Fibroblast of skin of scalp (primary cell): Measurements from ENCODE around the gene KRAS.

Source experiments
- DNase-seq: peaks from one replicate; pipeline ENCODE4 v3.0.0-alpha.2; 2013

Gene KRAS

DNA sequence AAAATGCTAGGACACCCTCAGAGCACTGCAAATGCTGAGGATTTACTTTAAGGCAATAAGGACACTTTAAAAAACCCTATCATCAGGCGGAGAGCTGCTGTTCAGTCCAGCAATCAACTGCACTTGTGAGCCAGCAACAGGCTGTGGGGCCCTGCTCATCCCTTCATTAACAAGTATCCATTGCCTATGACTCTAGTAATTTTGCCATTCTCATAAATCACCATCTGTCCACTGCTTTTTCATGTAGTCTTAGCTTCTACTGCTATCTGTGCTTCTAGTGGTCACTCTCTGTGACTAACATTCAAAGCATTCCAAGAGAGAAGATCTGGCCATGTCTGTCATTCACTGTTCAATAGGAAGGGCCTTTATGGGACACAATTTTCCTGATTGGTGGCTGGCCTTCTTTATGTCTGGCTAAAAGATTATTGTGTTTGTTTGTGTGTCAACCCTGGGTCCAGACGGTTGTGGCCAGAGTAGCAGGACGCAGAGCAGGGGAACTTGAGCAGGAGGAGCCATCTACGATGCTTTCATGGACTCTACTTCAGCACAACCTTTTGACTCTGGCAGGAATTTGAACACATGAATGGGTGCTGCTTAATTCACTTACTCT lies 3.6 kb upstream of the KRAS start:
- DNase-seq, result peak; percentile 51

DNA sequence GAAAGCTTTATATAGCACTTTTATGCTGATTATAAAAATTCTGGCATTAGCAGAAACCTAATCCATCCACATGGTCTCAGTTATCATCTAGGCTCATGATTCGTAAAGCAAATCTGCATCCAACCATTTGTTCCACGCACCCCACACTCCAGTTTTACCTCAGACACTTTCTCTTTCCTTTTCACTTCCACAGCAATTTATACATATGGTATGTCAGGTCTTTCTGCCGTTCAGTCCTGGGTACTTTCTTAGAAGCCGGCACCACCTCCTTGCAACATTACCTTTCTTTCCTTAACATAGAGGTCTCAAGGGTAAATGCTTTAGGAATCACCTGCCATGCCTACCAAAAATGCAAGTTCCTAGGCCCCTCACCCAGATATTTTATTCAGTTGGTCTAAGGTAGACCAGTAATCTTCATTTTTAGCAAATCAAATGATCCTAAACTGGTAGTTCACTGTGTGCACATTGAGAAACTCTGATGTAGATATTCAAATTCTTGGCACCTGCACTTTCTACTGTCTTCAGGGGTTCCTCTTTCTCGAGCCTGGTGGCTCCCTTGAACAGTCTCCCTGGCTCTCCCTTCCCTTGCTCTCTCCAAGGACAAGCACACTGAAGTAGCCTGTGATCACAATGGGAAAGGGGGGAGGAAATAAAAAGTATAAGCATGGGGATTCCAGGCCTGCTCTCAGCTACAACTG lies 2.8 kb upstream of the KRAS start:
- DNase-seq, result no peak

DNA sequence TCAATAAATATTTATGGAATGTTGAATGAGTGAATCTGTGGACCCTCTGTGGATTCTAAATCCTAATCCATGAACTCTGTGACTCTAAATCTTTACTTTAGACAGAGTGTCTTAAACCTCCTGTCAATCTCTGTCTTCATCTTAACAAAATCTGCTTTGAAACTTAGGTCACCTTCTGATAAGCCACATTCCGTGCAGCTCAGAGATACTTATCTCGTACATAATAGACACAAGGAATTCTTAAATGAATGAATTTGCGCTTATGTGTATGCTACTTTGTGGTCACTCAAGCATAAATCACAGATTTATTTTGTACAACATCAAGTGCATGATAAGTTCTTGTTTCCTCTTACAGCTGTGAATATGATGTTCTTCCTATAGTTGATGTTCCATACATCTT lies 2.2 kb upstream of the KRAS start:
- DNase-seq, result no peak

DNA sequence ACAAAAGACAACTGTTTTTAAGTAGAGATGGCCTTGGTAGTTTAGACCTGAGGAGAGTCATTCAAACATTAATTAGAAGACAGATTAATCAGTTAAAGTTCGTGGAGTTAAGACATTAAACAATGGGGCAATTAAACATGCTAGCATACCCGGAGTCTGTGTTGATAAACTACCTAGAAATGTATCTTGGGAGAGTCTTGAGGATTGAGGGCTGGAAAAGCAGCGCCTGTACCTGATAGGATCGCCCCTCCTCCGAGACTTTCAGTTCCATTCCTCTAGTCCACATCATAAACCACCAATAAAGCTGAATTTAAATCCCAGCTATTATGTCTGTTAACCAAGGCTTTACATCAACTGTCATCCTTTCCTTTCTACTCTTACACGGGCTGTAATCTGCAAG lies 1.0 kb upstream of the KRAS start:
- DNase-seq, result no peak

DNA sequence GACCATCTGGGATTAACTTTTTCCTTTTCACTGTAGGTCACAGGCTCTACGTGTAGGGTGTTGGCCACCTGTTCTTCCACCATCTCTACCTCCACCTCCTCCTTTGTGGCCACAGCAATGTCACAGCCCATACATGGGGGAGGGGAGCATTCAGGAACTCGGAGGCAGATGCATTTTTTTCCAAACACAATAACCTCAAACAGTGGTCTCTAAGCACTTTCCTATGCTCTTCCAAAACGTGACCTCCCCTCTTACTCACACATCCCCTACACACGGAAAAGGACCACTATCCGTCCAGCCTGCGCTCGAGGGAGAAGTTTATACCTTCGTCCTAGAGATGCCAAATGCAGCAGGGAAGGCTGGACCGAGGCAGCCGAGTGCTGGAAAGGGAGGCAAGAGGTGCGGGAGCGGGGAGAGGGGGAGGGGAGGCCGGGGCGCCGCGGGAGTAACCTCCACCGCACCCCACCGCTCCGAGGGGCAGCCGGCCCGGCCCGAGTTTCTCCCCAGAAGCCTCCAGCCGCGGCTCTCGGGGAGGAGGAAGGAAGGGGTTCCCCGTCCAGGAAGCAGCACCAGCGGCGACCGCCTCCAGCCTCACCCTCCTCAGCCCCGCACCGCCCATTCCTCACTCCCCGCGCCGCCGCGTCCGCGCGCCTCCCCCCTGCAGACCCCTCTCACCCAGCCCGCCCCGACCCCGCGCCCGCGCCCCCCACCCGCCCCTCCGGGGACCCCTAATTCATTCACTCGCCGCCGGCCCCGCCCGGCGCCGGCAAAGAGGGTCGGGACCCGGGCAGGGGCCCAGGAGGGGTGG lies 594 bp downstream of the KRAS start:
- no peak for DNase-seq

DNA sequence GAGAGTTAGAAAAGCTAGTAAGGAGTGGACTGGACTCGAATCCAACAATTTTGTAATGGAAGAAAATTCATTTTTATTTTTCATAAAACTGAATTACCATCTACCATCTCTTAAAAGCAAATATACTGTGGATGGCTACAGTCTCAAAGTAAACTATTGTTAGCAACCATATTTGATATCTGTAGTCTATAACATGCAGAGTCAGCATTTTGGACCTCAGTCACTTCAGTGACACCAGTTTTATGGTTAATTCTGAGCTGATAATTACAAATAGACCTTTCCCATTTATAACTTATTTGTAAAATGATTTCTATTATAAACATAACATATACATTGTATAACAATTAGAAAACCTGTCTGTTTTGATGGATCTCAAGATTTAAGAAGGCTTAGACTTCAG lies 2.0 kb downstream of the KRAS start:
- DNase-seq, result no peak

DNA sequence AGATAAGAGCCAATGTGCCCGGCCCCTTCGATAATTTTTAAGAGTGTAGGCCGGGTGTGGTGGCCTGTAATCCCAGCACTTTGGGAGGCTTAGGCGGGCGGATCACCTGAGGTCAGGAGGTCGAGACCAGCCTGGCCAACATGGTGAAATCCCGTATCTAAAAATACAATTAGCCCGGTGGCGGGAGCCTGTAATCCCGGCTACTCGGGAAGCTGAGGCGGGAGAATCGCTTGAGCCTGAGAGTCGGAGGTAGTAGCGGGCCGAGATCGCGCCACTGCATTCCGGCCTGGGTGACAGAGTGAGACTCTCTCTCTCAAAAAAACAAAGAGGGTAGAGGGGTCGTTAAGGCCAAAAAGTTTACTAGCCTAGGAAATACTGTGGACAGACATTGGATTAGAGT lies 2.6 kb downstream of the KRAS start:
- no peak for DNase-seq

DNA sequence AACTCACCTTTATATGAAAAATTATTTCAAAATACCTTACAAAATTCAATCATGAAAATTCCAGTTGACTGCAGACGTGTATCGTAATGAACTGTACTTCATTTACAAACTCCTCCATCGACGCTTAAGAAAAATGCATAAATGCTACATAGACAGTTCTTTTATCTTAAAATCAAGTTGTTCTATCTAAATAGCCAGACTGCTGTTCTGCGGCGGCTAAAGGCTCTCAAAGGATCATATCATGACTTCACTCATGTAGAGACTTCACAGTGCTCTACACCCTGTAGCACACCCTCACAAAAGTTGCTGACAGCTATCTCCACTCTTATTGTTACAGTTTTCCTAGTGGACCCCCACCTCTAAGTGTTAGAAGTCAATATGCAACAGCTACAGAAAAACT lies 5.2 kb downstream of the KRAS start:
- DNase-seq, result no peak

DNA sequence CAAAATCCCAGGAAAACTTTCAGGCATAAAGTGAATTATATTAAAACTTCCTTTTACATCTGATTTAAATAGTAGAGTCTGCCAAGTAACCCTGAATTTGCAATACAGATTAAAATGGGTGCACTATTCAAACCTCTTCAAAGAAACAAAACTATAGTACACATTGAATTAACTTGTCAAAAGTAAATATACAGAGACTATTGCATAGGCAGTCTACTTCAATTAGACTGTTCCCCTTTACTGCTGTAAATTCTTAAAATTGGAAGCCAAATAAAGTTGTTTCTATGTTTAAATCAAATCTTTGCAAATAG lies 7.1 kb downstream of the KRAS start:
- DNase-seq, result no peak

DNA sequence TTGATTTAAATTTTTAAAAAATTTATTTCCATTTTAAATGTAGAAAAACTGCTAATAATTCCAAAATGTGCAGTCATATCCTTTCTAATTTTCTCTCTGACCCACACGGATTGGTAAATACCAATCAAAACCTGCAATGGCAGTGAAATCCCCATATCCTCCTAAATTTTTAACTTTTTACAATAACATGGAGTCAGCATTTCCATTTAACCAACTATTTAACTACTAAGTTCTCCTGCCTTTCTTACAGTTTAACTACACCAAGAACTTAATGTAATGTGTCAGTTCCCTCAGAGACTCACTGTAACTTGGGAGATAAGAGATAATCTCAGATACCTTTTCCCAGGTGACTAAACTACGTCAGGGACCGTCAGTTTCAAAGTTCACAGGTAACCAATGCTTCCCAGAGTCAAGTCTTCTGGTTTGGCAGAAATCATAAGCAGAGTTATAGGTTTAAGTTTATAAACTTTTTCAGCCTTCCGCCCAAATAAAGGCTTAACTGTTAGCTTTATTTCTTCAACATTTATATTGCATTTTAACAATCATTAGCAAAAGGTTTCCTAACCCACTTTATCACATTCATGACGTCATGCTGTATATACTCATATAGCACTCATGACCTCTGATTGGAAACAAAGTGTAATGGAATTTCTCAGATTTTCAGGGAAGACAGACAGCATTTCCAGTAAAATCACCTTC lies 7.6 kb downstream of the KRAS start:
- DNase-seq, result no peak

DNA sequence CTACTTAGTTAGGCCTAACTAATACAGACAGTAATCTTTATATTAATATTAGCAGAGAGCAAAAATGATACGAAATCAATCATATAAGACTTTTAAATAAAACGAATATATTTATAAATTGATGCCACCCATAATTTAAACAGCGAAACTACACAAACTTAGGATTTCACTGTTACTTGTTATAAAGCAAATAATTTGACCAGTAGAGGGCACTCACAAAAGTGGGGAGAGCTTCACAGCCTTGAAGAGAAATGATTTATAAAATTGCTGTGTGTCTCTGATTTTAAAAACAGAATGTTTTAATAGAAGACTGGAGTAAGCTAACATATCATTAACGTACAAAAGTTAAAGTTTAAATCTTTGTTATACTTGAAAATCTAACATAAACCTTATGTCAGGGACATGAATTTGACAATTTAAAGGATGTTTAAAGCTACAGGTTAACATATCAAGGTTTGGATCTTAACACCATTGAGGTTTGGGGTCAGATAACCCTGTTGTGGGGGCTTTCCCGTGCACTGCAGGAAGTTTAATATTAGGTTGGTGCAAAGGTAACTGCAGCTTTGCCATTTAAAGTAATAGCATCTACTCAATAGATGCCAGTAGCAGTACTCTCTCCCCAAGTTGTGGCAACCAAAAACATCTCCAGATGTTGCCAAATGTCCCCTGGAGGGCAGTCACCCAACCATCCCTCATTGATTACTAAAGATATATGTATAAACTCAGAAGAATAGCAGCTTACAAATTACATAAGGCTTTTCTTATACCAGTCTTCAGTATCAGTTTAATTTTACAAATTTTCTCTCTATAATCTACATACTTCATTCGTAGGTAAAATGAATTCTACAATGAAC lies 9.3 kb downstream of the KRAS start:
- DNase-seq, result peak; percentile 62

DNA sequence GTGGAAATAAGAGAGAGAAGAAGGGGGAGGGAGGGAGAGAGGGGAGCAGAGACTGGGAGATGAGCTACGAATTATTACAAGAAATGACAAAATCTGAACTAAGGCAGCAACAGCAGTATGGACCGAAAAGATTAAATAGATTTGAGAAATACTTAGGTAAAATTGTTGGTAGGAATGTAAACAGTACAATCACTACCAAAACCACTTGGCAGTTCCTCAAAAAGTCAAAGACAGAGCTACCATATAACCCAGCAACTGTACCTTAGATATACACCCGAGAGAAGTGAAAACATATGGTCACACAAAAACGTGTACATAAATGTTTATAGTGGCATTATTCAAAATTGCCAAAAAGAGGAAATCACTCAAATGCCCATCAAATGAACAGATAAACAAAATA lies 14.1 kb downstream of the KRAS start:
- DNase-seq, result no peak

DNA sequence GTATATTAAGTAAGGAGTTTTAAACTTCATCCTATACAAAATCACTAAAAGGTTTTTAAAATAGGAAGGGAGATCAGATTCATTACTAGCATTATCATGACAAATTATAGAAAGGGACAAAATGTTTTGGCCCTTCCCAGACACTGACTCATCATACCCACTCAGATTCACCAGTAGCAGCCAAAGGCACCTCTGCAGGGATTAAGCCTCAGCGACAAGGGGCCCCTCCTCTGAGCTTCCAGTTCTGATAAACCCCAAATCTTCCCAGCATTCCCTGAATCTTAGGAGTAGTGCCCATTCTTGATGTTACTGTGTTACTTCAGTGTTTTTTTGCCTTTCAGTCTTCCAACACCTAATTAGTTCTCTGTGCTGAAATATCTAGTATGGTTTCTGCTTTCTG lies 14.5 kb downstream of the KRAS start:
- peak; percentile 25 for DNase-seq

DNA sequence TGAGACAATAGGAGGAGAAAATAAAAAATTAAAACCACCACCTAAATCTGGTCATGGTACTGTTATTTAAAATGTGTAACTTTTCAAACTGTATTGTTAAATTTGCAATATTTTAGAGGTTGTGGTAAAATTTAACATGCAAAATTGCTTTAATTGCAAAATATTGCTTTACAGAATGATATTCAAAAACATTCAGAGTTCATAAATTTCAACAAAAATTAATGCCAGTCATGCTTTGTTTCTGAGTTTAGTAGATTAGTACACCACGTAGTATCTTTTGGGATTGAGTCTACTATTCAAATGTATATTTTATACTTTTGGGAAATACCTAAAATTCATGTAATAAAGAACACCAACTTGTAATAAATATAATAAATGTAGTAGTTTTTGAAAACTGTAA lies 37.4 kb downstream of the KRAS start:
- no peak for DNase-seq

DNA sequence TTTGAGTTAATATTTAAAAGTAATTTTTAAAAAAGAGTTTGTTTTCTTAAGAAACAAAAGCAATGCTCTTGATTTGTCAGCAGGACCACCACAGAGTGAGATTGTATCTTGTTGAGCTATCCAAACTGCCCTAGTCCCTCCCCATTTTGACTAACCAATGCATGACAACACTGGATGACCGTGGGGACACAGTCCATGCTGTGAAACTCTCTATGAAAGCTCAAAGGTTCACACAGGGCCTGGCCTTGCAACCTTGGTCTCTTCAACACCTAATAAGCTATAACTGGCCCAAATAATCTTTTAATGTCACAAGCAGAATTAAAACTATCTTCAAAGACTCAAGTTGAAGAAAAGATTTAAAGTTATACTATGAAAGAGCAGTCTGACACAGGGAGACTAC lies 42.2 kb downstream of the KRAS start:
- no peak for DNase-seq

DNA sequence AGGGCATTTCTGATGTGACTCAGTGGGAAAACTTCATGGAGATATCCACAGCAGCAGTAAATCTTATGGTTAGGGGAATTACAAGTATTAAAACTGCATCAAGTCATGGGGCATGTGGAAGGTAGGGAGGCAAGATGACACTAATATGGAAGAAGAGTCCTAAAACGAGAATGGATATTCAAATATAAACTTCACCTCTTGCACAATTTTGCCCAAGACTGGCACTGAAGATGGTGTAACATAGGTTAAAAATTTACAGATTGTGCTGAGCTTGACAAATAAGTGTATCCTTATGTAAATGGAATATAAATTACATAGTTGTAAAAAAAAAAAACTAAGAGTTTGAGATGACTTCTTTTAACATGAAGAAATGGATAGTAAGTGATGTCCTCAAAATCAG lies 42.9 kb downstream of the KRAS start:
- no peak for DNase-seq

DNA sequence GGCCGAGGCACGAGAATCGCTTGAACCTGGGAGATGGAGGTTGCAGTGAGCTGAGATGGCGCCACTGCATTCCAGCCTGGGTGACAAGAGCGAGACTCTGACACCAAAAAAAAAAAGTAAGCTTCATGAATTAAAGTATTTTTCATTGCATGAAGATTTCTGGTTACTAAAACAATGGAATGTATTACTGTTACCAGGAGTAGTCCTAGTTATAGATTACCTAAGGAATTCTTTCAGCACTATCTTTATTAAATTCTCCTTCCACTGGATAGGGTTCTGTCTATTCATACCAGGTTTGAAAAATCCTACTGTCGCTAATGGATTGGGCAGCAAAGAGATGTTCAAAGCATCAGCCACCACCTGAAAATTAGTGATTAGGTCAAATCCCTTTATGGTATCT lies 43.3 kb downstream of the KRAS start:
- no peak for DNase-seq

DNA sequence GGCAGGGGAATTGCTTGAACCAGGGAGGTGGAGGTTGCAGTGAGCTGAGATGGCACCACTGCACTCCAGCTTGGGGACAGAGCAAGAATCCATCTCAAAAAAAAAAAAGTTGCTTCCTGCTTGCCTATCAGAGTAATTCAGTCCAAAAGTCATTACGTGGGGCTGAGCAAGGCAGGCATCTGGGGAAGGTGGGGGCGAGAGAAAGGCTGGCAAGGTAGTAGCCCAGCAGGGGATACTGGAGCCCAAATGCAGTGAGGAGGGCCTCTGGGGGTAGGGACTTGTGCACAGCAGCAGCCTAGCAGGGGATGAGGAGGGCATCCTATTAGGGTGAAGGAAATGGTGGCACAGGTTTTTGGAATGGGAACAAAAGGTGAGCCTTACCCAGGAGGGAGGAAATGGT lies 48.6 kb downstream of the KRAS start:
- DNase-seq, result no peak

DNA sequence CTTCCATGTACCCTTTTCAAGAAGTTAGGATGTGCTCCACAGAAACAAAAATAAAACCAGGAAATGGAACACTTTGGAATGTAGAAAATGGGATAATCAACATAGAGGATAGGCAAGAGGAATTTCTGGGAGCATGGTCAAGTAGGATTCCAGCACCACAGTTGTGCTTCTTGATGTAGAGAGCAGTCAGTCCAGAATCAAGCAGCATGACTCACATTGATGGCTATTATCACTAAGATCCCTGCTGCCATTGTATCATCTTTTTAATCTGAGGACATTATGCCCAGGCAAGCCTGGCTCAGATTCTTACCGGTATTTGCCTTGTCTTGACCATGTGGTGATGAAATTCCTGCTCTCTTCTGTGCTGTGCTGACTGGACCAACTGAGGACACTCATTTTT lies 50.0 kb downstream of the KRAS start:
- DNase-seq, result peak; percentile 84

DNA sequence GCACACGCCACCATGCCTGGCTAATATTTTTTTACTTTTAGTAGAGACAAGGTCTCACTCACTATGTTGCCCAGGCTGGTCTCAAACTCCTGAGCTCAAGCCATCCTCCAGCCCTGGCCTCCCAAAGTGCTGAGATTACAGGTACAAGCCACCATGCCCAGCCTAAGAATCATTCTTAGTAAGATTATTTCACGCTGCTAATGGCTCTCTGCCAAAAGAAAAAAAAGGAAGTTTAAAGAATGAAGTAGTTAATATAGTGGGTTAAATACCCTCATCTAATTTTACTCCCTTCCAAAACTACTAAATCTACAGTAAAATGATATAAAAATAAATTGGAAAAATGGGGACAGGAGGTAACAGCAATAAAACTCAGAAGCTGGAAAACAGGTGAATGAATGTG lies 53.1 kb downstream of the KRAS start:
- DNase-seq, result no peak

DNA sequence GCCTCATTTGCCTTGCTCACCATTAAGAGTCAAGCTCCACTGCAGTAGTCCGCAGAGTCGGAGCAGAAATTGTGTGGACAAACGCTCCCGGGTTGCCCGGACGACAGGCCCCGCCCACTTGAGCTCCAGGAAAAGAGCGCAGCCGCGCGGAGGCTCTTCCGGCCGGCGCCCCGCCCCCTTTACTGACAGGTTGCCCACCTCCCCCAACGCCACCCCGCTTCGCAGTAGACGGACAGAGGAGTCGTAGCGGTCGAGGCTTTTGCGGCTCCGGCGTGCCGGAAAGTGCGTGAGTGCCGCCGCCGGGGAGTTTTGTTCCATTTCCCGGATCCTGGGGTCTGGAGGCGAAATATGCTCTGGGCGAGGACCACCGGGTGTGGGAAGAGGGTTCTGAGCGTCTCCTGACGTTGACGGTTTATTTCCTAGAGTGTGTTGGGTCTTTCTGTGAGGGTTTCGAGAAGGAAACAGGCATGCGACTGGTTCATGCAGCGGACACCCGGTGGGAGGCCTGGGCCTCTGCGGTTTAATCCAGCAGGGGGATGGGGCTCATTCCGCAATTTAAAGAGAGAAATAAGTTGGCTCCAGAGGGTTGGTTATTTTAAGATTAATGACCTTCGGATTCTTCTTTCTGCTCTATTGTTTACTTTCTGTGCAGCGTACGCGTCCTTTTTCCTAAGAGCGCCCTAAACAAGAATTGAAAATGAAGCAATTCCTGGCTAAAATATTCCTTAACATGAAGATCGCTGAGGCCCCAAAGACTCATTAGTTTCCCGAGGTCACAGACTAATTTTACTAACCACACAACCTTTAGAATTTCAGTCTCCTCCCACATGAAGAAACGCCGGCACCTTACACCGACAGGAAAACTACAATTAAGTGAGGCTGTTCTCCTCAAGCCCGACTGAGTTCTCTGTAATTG lies 55.4 kb downstream of the KRAS start, which contains the start of the genes DNAI7 and ETFRF1:
Gene DNAI7, minus strand, starts transcription at position 105 of the 916 bp plus-strand sequence. Its CDS starts 82 bp downstream, at position 23.
Gene ETFRF1, plus strand, starts transcription at position 182 of the 916 bp plus-strand sequence. CDS start 8,720 bp downstream, outside the sequence.
- peak; percentile 91 for DNase-seq
